Glutamatergic neuron (in vitro differentiated cells): ENCODE results near the gene RAB31. TPM values are rescaled to one million over a fixed set of nuclear protein-coding genes. Genes with fewer than 3 reads are reported as not detected.

Source experiments
- DNase-seq: peaks from one replicate; pipeline ENCODE4 v3.0.0; 2022
- H3K27ac Mint-ChIP-seq: one replicate; pipeline ENCODE4 v1.8.0; 2020; ENCODE audit warnings: mild to moderate bottlenecking, mixed read lengths, inconsistent platforms; ENCODE audit not compliant: unreplicated experiment
- H3K27me3 Mint-ChIP-seq: one replicate; pipeline ENCODE4 v1.8.0; 2020; ENCODE audit warnings: mild to moderate bottlenecking, moderate library complexity, mixed read lengths, inconsistent platforms; ENCODE audit not compliant: unreplicated experiment
- H3K36me3 Mint-ChIP-seq: one replicate; pipeline ENCODE4 v1.8.0; 2020; ENCODE audit warnings: mild to moderate bottlenecking, mixed read lengths, inconsistent platforms; ENCODE audit not compliant: unreplicated experiment
- H3K4me1 Mint-ChIP-seq: one replicate; pipeline ENCODE4 v1.8.0; 2020; ENCODE audit warnings: mild to moderate bottlenecking, low read depth, mixed read lengths, inconsistent platforms; ENCODE audit not compliant: unreplicated experiment
- H3K4me3 Mint-ChIP-seq: one replicate; pipeline ENCODE4 v1.8.0; 2020; ENCODE audit warnings: mild to moderate bottlenecking, mixed read lengths, inconsistent platforms; ENCODE audit not compliant: unreplicated experiment
- H3K9me3 Mint-ChIP-seq: one replicate; pipeline ENCODE4 v1.8.0; 2020; ENCODE audit warnings: mild to moderate bottlenecking, moderate library complexity, mixed read lengths, inconsistent platforms; ENCODE audit not compliant: unreplicated experiment
- CTCF ChIP-seq: fragments of 200-600 bp; sonication (generic); IDR thresholded peaks from one replicate; pipeline ENCODE4 v1.5.0; 2021; ENCODE audit not compliant: partially characterized antibody, unreplicated experiment
- total RNA-seq: library from RNA; stranded (reverse); fragmentation: NEBNext Ultra II Directional; extraction: Animal tissue kit (Norgen Biotek cat#: 25700); gene quantifications from one replicate; pipeline ENCODE4 v1.2.1, GENCODE V29; 2021; ENCODE audit not compliant: unreplicated experiment

RAB31 gene
- total RNA-seq, 1 donor from 2014 or later, result 4.1 TPM

GRCh38 chr18:9790261-9790660 lies 82.2 kb downstream of the RAB31 start:
- peaks cover 5% of the 10 kb centered on the region for H3K36me3 Mint-ChIP-seq
- H3K4me1 Mint-ChIP-seq, result no peaks in the 10 kb centered on the region
- no peak for DNase-seq
- H3K9me3 Mint-ChIP-seq, result no peaks in the 10 kb centered on the region
- no peak for TF ChIP-seq CTCF
- no peak overlapping the region for H3K4me3 Mint-ChIP-seq
- no peaks in the 10 kb centered on the region for H3K27me3 Mint-ChIP-seq
- H3K27ac Mint-ChIP-seq, result no peak overlapping the region

GRCh38 chr18:9791991-9792390 lies 83.9 kb downstream of the RAB31 start:
- Mint-ChIP-seq H3K27me3 (no peaks in the 10 kb centered on the region), H3K27ac (no peak overlapping the region), H3K4me1 (peaks cover 2% of the 10 kb centered on the region), H3K4me3 (no peak overlapping the region), H3K9me3 (no peaks in the 10 kb centered on the region), H3K36me3 (peaks cover 5% of the 10 kb centered on the region)
- no peak for DNase-seq
- no peak for TF ChIP-seq CTCF

GRCh38 chr18:9792565-9793245 lies 84.6 kb downstream of the RAB31 start:
- Mint-ChIP-seq H3K27me3 (no peaks in the 10 kb centered on the region), H3K4me1 (peaks cover 7% of the 10 kb centered on the region), H3K27ac (no peak overlapping the region), H3K9me3 (no peaks in the 10 kb centered on the region), H3K4me3 (no peak overlapping the region), H3K36me3 (peaks cover 5% of the 10 kb centered on the region)
- DNase-seq, result no peak
- TF ChIP-seq CTCF, result peak; percentile 70

- Mint-ChIP-seq H3K27ac (no peak overlapping the region), H3K4me1 (peaks cover 13% of the 10 kb centered on the region), H3K4me3 (no peak overlapping the region), H3K9me3 (no peaks in the 10 kb centered on the region), H3K36me3 (peaks cover 5% of the 10 kb centered on the region), H3K27me3 (no peaks in the 10 kb centered on the region)
- TF ChIP-seq CTCF, result no peak
- no peak for DNase-seq
Measured at GRCh38 chr18:9796011-9796410, 87.9 kb downstream of the RAB31 start.

GRCh38 chr18:9796935-9797549 lies 88.9 kb downstream of the RAB31 start:
- TF ChIP-seq CTCF, result peak; percentile 12
- peak overlapping the region; percentile 67 for H3K27ac Mint-ChIP-seq
- H3K36me3 Mint-ChIP-seq, result peaks cover 5% of the 10 kb centered on the region
- peak overlapping the region; percentile 48 for H3K4me3 Mint-ChIP-seq
- DNase-seq, result peak; percentile 38
- H3K4me1 Mint-ChIP-seq, result peaks cover 13% of the 10 kb centered on the region
- no peaks in the 10 kb centered on the region for H3K9me3 Mint-ChIP-seq
- no peaks in the 10 kb centered on the region for H3K27me3 Mint-ChIP-seq
